ENCODE results near the gene ZFYVE19.

The ZFYVE19 gene

DNA sequence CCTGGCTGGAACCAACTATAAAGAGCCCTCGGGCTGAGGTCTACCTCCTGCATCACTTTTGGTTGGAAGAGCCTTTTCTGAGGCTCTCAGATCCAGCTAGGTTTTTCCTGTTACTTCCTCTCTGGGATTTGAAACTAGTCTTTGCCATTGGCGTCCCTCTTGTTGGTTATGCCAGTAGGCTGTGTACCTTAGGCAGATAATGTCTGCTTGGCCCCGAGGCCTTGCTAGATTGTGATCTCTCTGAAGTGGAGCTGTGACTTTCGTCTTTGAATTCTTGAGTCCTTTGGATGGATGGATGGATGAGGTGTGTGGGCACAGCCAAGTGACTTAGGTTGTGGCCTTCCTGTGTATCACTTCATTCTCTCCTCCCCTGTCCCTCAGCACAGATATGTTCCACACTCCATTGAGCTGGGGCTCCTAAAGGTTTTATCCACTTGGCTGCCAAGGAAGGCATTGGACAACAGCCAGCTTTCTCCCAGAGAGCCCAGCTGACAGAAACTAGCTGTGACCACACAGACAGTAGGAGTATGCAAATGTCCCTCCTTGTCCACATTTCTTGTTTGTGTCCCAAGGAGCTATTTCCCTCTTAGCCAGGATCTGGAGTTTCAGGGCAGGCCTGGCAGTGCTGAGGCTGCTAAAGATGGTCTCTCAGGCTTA lies 8.3 kb downstream of the ZFYVE19 start:
- no peak for DNase-seq

DNA sequence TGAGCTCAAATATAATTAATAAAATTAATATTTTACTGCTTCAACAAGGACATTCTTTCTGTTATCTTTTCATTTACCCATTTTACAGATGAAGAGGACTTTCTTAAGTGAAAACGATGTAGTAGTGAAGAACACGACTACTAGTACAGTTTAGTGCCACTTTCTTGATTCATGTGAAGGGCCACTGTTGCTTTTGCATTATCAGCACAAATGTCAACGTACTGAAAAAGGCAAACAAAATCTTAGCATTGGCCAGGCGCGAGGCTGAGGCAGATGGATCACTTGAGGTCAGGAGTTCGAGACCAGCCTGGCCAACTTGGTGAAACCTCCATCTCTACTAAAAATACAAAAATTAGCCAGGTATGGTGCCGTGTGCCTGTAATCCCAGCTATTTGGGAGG lies 12.2 kb downstream of the ZFYVE19 start:
- DNase-seq, result no peak

DNA sequence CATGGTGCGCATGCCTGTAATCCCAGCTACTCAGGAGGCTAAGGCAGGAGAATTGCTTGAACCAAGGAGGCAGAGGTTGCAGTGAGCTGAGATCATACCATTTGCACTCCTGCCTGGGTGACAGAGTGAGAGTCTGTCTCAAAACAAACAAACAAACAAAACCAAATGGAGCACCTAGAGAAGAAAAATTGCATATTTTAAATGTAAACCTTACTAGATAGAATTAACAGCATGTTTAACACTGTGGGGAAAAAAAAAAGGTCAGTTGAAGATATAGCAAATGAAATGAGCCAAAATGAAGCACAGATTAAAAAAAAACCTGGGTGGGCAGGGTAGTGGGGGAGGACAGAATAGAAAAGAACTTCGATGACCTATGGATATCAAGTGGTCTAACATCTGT lies 14.3 kb downstream of the ZFYVE19 start:
- no peak for DNase-seq

DNA sequence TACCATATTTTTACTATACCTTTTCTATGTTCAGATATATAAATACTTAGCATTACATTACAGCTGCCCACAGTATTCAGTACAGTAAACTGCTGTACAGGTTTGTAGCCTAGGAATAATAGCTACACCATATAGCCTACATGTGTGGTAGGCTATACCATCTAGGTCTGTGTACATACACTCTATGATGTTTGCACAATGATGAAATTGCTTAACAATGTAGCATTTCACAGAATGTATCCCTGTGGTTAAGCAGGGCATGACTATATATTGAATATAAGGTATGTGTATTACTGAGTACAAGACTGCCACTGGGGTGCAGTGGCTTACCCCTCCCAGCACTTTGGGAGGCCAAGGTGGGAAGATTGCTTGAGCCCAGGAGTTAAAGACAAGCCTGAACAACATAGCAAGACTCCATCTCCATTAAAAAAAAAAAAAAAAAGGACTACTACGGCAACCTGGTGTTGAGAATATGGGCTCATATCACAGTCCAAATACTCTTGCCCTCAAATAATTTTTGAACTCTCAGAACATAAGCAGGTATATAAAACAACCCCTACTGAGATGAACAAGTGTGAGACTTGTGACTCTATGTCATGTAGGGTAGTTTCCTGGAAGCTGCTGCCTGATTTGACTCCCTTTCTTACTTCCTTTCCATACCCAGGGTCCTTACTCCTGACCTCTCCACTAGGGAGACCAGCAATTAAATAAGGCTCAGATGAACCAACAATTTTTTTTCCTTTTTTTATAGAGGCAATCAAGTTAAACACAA lies 16.9 kb downstream of the ZFYVE19 start:
- no peak for DNase-seq

DNA sequence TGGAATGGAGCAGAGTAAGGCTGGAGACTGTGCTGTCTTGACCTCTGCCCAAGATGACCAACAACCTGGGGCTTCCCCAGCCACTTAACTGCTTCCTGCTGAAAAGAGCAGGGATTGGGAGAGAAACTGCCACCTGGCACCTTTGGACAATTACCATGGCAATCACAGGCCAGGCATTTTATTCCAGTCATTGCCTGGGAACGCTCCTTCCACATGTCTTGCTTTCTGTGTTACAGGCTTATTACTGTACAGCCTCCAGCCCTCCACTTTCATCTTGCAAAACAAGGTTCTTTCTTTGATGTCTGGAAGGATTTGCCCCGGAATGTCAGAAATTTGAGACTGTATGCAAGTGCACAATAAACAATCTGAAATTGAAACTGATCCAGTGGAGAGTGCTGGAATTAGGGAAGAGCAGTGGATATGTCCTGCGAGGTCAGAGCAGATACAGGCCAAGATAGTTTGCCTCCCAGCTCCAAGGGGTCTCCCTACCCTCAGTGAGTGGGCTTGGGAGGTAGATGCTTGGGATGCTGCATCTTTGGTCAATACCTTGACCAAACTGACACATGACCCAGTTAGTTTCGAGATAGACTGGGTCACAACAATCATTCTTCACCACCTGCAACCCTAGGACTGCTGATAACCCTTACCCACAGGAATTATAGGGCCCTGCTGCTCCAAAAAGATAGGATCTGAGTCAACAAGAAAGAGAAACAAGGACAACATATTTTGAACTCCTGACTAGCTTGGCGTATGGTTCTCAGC lies 19.0 kb downstream of the ZFYVE19 start:
- no peak for DNase-seq

DNA sequence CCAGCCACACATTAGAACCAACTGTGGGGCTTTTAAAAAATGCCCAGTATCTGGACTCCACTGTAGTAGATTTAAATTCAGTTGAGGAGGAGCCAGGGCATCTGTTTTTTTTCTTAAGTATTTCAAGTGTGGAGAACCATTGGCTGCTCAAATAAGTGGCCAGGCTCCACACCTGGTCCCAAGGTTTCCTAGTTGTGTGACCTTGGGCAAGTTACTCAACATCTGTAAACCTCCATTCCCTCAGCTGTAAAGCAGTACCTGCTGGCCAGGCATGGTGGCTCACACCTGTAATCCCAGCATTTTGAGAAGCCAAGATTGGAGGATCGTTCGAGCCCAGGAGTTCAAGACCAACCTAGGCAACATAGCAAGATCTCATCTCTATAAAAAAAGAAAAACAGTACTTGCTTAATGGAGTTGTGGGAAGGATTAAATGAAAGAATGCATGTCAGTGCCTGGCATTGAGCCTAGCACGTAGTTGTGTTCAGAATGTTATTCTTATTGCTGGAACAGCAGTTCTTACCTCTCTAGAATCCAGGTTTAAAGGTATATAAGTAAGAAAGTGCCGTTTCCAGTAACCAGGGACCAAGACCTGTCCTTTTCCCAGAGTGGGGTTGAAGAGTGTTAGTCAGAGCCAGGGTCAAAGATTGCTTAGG lies 19.7 kb downstream of the ZFYVE19 start:
- DNase-seq, result no peak

DNA sequence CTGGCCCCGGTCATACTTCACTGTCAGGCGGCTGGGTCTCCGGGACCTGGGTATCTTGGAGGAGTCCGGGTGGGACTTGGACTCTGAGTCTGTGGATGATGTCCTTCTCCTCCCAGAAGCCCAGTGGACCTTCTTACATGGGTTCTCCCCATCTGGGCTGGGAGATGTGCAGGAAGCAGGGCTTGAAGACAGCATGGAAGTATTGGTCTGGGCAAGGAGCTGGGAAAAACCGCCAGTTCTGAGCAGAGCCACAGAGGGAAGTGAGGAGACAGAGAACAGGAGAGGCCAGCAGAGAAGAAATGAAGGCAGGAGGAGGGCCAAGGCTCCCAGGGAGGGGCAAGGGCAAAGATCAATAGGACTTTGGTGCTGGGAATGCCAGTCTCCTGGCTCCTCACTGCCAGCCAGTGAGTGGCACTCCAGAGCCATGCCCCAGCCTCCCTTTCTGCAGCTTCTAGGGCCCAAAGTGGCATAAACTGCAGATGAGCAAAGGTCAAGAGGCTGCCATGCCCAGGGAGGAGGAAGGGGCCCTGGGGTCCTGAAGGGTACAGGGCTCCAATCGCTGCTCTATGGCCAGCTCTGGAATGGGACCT lies 21.7 kb downstream of the ZFYVE19 start, which contains the start of gene PPP1R14D:
Gene PPP1R14D, minus strand, starts transcription at position 262 of the 590 bp plus-strand sequence. Its CDS starts 67 bp downstream, at position 195.
- DNase-seq, result no peak

DNA sequence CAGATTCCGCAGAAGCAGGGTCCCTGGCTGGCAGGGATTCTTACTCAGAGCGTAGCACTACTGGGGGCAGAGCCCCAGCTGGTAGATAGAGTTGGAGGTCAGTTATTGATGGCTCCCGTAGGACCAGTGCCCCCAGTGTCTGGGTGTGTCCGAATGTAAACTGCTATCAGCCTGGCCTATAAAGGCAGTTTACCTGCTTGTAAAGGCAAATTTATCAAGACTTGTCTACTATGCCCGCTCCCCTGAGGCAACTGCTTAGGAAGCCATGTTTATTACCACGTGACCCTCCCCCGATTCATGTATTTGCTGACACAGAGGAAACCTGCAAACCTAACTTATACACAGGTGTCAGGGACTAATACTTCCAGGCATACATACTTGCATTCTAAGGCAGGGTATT lies 22.2 kb downstream of the ZFYVE19 start:
- DNase-seq, result no peak

DNA sequence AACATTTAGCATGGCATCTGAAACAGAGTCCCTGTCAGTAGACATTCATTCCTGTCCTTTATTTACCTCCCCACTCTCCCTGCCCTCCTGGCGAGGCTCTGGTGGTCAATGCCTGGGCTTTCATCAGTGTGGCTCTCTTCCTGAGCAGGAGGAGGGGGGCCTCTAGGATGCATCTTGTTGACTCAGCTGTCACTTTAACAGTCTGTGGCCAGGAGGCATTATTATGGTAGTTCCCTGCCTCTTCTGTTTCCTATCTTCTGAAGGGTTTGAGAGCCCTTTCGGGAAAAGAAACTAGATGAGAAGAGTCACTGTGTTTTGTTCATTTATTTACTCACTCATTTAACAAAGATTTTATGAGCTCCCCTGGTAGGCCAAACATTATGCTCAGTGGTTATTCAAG lies 24.0 kb downstream of the ZFYVE19 start:
- no peak for DNase-seq

DNA sequence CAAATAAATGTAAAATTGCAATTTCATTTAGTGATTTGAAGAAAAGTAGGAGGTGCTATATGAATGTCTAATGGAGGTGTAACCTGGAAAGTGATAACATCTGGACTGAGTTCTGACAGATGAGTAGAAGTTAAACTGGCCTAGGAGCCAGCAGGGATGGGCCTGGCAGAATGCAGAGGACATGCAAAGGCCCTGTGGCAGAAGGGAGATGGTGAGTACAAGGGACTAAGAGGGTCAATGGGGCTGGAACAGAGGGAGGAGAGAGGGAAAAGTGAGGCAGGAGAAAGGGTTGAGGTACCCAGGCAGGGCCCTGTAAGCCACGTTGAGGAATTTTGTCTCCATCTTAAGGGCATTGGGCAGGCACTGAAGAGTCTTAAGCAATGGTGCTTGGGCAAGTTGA lies 25.0 kb downstream of the ZFYVE19 start:
- no peak for DNase-seq

DNA sequence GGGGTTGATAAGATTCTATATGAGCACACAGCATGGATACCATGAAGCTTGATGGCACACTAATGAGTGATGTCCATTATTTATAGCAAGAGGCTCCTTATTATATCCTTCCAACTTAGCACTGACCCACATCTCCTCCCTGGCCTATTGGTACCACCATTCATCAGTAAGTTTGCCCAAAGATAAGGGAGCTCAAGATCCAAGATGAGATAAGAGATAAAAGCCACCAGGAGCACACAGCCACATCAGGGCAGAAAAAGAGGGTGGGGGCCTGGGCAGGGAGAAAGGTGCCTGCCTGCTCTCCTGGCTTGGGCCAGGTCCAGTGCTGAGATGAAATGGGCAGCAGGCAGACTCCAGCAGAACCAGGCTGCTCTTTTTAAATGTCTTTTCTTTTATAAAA lies 26.0 kb downstream of the ZFYVE19 start:
- no peak for DNase-seq

DNA sequence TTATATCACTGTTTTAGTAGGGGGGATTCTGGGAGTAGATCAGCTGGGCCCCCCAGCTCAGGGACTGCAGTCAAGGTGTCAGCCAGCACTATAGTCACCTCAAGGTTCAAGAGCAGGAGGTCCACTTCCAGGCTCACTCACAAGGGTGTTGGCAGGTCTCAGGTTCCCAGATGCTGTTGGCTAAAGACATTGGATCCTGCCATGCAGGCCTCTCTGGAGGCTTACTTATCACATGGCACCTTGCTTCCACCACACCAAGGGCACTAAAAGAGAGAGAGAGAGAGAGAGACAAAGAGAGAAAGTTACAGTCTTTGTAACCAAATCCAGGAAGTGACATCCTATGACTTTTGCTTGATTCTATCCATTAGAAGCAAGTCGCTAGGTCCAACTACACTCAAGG lies 29.1 kb downstream of the ZFYVE19 start:
- no peak for DNase-seq

DNA sequence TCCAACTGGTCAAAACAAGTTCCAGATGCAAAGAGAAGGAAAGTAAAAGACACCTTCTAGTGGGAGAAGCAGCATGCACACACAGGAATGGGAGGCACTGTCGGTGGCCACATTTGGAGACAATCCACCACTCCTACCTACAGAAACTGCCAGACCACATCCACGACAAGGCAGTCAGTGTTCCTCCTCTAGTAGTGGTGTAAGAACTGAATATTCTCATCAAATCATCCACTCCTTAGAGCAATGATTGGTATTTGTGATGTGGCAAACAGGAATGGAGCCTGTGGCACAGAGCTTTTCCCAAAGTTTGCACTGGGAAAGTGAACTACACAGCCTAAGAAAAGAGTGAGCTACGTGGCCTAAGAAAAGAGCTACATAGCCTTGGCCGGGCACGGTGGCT lies 31.9 kb downstream of the ZFYVE19 start:
- no peak for DNase-seq

DNA sequence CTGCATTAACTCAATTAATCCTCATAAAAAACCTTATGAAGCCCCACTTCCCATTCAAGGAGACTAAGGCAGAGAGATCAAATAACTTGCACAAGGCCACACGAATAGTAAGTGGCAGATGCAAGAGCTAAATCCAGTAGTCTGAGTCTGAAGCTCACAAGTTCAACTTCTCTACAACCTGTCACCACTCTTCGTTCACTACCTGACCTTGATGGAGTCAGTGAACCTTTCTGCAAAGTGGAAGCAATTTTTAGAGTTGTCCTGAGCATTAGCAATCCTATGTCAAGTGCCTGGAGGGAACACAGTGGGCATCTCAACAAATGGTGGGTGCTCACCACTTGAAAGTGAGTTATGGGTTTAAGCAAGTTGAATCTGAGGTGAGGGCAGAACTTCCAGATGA lies 34.9 kb downstream of the ZFYVE19 start:
- no peak for DNase-seq

DNA sequence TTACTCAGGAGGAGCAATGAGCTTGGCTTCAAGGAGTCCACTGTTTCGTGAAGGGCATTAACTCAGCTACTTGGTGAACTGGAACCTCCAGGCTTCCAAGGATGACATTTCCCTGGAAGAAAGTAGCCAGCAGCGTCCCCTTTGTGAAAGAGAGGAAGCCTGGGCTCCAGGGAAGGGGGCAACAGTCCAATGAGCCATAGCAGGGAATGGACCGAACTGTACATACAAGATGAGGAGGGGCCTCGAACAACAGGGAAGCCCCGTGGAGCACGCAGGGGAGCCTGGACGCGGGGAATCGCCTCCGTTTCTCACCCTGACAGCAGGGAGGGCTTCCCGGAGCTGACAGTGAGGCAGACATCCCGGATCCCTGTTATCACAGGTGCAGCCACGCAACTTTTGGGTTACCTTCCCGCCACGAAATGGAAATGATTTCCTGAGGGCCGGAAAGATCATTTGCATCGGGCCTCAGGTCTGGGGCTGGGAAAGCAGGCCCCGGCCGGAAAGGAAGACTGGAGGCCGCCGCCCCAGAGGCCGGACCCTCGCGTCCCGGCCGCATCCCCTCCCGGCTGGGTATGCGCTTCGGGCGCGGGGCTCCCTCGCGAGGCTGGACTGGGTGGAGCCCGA lies 36.5 kb downstream of the ZFYVE19 start:
- DNase-seq, result no peak

DNA sequence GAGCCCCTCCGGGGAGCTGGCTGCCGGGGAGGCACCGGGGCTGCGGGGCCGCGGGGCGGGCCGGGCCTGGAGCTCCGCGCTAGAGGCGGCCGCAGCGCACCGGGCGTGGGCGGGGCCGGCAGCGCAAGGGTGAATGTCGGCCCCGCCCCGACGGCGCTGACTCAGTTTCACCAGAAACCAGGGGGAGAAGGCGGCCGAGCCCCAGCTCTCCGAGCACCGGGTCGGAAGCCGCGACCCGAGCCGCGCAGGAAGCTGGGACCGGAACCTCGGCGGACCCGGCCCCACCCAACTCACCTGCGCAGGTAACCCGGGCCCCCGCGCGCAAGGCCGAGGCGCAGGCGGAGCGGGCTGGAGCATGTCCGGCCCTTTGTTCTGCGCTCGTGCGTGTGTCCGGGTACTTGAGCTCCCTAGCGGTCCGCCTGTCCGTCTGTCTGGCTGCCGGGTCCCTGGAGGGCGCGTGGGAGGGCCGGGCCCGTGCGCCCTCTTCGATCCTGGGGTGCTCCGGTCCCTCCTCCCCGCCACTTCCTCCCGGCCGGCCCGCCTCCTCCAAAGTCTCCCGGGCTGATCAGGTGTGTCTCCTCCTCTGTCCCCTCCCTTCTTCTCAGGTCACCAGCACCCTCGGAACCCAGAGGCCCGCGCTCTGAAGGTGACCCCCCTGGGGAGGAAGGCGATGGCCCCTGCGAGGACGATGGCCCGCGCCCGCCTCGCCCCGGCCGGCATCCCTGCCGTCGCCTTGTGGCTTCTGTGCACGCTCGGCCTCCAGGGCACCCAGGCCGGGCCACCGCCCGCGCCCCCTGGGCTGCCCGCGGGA lies 37.2 kb downstream of the ZFYVE19 start, which contains the start of gene SPINT1:
Gene SPINT1, plus strand, starts transcription at position 164 of the 811 bp plus-strand sequence. Its CDS starts 507 bp downstream, at position 671.
- DNase-seq, result peak; percentile 71 to 80

DNA sequence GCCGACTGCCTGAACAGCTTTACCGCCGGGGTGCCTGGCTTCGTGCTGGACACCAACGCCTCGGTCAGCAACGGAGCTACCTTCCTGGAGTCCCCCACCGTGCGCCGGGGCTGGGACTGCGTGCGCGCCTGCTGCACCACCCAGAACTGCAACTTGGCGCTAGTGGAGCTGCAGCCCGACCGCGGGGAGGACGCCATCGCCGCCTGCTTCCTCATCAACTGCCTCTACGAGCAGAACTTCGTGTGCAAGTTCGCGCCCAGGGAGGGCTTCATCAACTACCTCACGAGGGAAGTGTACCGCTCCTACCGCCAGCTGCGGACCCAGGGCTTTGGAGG lies 37.8 kb downstream of the ZFYVE19 start:
- peak; percentile 24 to 26 for DNase-seq

DNA sequence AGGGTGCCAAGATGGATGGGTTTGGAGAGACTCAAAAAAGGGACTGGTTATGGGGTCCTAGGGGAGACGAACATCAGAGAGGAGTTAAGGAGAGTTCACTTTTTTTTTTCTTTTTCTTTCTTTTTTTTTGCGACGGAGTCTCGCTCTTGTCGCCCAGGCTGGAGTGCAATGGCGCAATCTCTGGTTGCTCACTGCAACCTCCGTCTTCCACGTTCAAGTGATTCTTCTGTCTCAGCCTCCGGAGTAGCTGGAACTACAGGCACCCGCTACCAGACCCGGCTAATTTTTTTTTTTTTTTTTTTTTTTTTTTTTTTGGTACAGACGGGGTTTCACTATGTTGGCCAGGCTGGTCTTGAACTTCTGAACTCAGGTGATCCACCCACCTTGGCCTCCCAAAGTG lies 38.1 kb downstream of the ZFYVE19 start:
- DNase-seq, result no peak

DNA sequence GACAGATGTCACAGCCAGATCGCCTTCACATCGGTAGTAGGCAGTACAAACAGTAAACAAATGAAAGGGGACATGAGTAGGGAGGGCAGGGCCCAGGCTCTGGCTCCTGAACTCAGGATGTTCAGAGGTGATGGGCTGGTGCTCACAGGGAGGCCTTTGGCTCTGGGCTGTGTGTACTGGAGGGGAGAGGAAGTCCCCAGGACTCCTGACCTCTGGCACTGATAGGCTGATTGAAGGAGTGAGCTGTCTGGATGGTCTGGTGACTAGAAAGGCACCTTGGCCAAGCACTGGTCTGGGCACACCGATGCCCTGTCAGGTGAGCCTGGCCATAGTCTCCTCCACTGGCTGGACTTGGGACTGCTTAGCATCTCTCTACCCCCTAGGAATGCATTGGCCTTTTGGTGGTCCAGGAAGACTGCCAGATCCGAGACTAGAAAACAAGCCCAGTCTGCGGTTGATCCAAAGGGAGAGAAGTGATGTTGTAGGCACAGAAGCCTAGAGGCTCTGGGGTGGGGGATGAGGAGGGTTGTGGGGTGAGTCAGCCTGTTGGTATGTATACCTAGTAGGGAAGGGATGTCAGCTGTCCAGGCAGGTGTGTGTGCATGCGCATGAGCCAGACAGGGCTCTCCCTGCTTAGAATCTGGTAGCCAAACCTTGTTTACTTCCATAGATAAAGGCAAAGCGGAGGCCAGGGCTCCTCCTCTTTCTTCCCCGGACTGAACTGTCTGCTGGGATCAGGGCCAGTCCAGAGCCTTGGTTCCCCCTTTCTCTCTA lies 38.8 kb downstream of the ZFYVE19 start:
- DNase-seq, result no peak

DNA sequence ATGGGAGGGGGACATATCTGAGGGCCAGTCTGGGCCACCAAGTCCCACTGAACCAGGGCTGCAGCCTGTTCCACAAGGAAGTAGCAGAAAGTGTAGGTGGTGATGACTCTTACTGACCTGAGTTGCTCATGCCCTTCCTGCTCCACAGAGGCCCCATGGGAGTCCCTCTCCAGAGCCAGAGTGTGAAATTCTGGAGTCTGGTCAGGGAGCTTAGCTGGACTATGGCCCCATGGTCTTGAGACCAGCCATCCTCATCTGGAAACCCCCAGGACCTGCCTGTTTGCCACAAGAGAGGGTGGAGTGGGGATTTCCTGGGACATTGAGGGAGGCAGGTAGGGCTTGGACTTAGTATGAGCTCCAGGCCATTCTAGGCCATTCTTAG lies 39.9 kb downstream of the ZFYVE19 start:
- no peak for DNase-seq
